HG02763 (cell line): ENCODE data around the gene DSG4.
"Not testable (repeated sequence)": the region's sequence is repeated elsewhere in the genome, so short reads cannot be mapped to it uniquely, and the experiment has no call there.

ENCODE experiments used
- ATAC-seq: cut with Tn5 transposase; IDR thresholded peaks from one replicate; pipeline ENCODE4 v1.9.1; 2021; ENCODE audit warnings: mild to moderate bottlenecking, moderate library complexity; ENCODE audit not compliant: unreplicated experiment

DSG4 gene

GRCh38 chr18:31376477-31376876, at the start of gene DSG4:
TSS of gene DSG4 (plus strand) at chr18:31376777. CDS start at chr18:31376912, 135 bp downstream.
- no peak for ATAC-seq

- ATAC-seq: no peak
These were observed 46.7 kb upstream of the DSG4 start for GRCh38 chr18:31329787-31330438.

GRCh38 chr18:31343454-31343853, 33.1 kb upstream of the DSG4 start:
- no peak for ATAC-seq

GRCh38 chr18:31353336-31353735, 23.2 kb upstream of the DSG4 start:
- ATAC-seq: not testable (repeated sequence)

GRCh38 chr18:31354990-31355389, 21.6 kb upstream of the DSG4 start:
- ATAC-seq: no peak

- ATAC-seq: no peak
These were observed 20.6 kb upstream of the DSG4 start for GRCh38 chr18:31356025-31356424.

- ATAC-seq: no peak
These were observed 12.4 kb upstream of the DSG4 start for GRCh38 chr18:31364190-31364589.

- no peak for ATAC-seq
These were observed 7.1 kb upstream of the DSG4 start for GRCh38 chr18:31369478-31369877.

- no peak for ATAC-seq
These were observed 4.6 kb upstream of the DSG4 start for GRCh38 chr18:31371989-31372388.

- ATAC-seq: no peak
These were observed 2.9 kb upstream of the DSG4 start for GRCh38 chr18:31373641-31374040.

GRCh38 chr18:31380912-31381311, 4.3 kb downstream of the DSG4 start:
- no peak for ATAC-seq

- ATAC-seq: no peak
These were observed 5.5 kb downstream of the DSG4 start for GRCh38 chr18:31382107-31382506.

- ATAC-seq: no peak
These were observed 10.2 kb downstream of the DSG4 start for GRCh38 chr18:31386741-31387140.

GRCh38 chr18:31393286-31393685, 16.7 kb downstream of the DSG4 start:
- ATAC-seq: no peak

GRCh38 chr18:31396796-31397612, 20.4 kb downstream of the DSG4 start:
- ATAC-seq: no peak

GRCh38 chr18:31398191-31398590, 21.6 kb downstream of the DSG4 start:
- no peak for ATAC-seq

GRCh38 chr18:31399306-31400032, 22.9 kb downstream of the DSG4 start:
- no peak for ATAC-seq

- no peak for ATAC-seq
These were observed 24.8 kb downstream of the DSG4 start for GRCh38 chr18:31401156-31402025.

GRCh38 chr18:31402026-31402373, 25.4 kb downstream of the DSG4 start:
- ATAC-seq: no peak

- ATAC-seq: no peak
These were observed 26.8 kb downstream of the DSG4 start for GRCh38 chr18:31403409-31403808.

- ATAC-seq: no peak
These were observed 31.1 kb downstream of the DSG4 start for GRCh38 chr18:31407649-31408048.
